CD4-positive, alpha-beta T cell treated with Interleukin-17A for 1 hour (primary cell): ENCODE data around the gene RGS10.

Source experiments
- DNase-seq: peaks from one replicate; pipeline ENCODE4 v3.0.0-alpha.2; 2020

The RGS10 gene

GRCh38 chr10:119495545-119495944 is 47.0 kb downstream of the RGS10 start:
- DNase-seq, result no peak

GRCh38 chr10:119495021-119495505 is 47.5 kb downstream of the RGS10 start:
- DNase-seq, result no peak

- DNase-seq, result no peak
Measured at GRCh38 chr10:119494236-119495020, 48.1 kb downstream of the RGS10 start.

GRCh38 chr10:119493155-119493554 is 49.4 kb downstream of the RGS10 start:
- no peak for DNase-seq

- DNase-seq, result no peak
Measured at GRCh38 chr10:119491966-119492757, 50.4 kb downstream of the RGS10 start.

GRCh38 chr10:119489991-119490326 is 52.6 kb downstream of the RGS10 start:
- no peak for DNase-seq

- DNase-seq, result no peak
Measured at GRCh38 chr10:119488675-119489074, 53.8 kb downstream of the RGS10 start.

GRCh38 chr10:119483839-119484238 is 58.7 kb downstream of the RGS10 start:
- DNase-seq, result no peak

GRCh38 chr10:119483001-119483400 is 59.5 kb downstream of the RGS10 start:
- no peak for DNase-seq

- DNase-seq, result no peak
Measured at GRCh38 chr10:119481781-119482426, 60.6 kb downstream of the RGS10 start.

GRCh38 chr10:119480667-119481066 is 61.9 kb downstream of the RGS10 start:
- no peak for DNase-seq

GRCh38 chr10:119479532-119479931 is 63.0 kb downstream of the RGS10 start:
- no peak for DNase-seq

- no peak for DNase-seq
Measured at GRCh38 chr10:119478811-119479341, 63.6 kb downstream of the RGS10 start.

- DNase-seq, result peak; percentile 18
Measured at GRCh38 chr10:119478111-119478802, 64.3 kb downstream of the RGS10 start.

- no peak for DNase-seq
Measured at GRCh38 chr10:119477444-119477843, 65.1 kb downstream of the RGS10 start.

- no peak for DNase-seq
Measured at GRCh38 chr10:119474606-119475005, 67.9 kb downstream of the RGS10 start.

- DNase-seq, result no peak
Measured at GRCh38 chr10:119473771-119474170, 68.7 kb downstream of the RGS10 start.

GRCh38 chr10:119470920-119471702 is 71.4 kb downstream of the RGS10 start:
- no peak for DNase-seq

GRCh38 chr10:119469846-119470245 is 72.7 kb downstream of the RGS10 start:
- no peak for DNase-seq

- no peak for DNase-seq
Measured at GRCh38 chr10:119469325-119469707, 73.2 kb downstream of the RGS10 start.

- no peak for DNase-seq
Measured at GRCh38 chr10:119468542-119469324, 73.8 kb downstream of the RGS10 start.
